Calu3 (cell line): ENCODE data around the gene MAVS. TPM values are rescaled to one million over a fixed set of nuclear protein-coding genes. Genes with fewer than 3 reads are reported as not detected.
"Not testable (repeated sequence)": the region's sequence is repeated elsewhere in the genome, so short reads cannot be mapped to it uniquely, and the experiment has no call there.

Experiments
- BruUV-seq: library from RNA; stranded (reverse); fragments of 400-500 nt; replicated peaks from 2 replicates; lab custom pipeline; 2021; lab: Mats Ljungman, UMichigan
- CTCF ChIA-PET: fragments of 300-600 bp; sonication (Branson Sonifier 250); formaldehyde crosslinking; loops from one replicate; lab custom pipeline; 2022; ENCODE audit warnings: antibody characterized with exemption; lab: Charles Lee
- DNase-seq: peaks from one replicate; pipeline ENCODE4 v3.0.0; 2022
- H3K27ac Mint-ChIP-seq: one replicate; pipeline ENCODE4 v1.8.0; 2022; ENCODE audit warnings: mixed read lengths; ENCODE audit not compliant: unreplicated experiment
- H3K27me3 Mint-ChIP-seq: one replicate; pipeline ENCODE4 v1.8.0; 2022; ENCODE audit warnings: mixed read lengths; ENCODE audit not compliant: unreplicated experiment
- H3K36me3 Mint-ChIP-seq: one replicate; pipeline ENCODE4 v1.8.0; 2022; ENCODE audit warnings: mild to moderate bottlenecking, moderate library complexity, mixed read lengths; ENCODE audit not compliant: insufficient read depth, unreplicated experiment
- H3K4me1 Mint-ChIP-seq: one replicate; pipeline ENCODE4 v1.8.0; 2022; ENCODE audit warnings: mild to moderate bottlenecking, low read depth, mixed read lengths; ENCODE audit not compliant: unreplicated experiment
- H3K4me3 Mint-ChIP-seq: one replicate; pipeline ENCODE4 v1.8.0; 2022; ENCODE audit warnings: mild to moderate bottlenecking, low read depth, moderate library complexity, mixed read lengths; ENCODE audit not compliant: unreplicated experiment
- H3K9me3 Mint-ChIP-seq: one replicate; pipeline ENCODE4 v1.8.0; 2022; ENCODE audit warnings: low read depth, mixed read lengths; ENCODE audit not compliant: unreplicated experiment
- CTCF ChIP-seq: fragments of 200-600 bp; IDR thresholded peaks from one replicate; pipeline ENCODE4 v1.8.0; 2022; ENCODE audit warnings: antibody characterized with exemption; ENCODE audit not compliant: unreplicated experiment
- intact Hi-C: fragments of 100-400 bp; cut with micrococcal nuclease; formaldehyde crosslinking; loops from one replicate; pipeline ENCODE4 v1.10.0; 2022; ENCODE audit not compliant: unreplicated experiment
- total RNA-seq: library from RNA; stranded (reverse); gene quantifications from 2 replicates; pipeline ENCODE4 v1.2.3, GENCODE V29; 2022

Gene MAVS
- total RNA-seq, 1 experiment from 2014 or later: 29.8 TPM

- no TSS peak for BruUV-seq
These were observed 44.6 kb downstream of the MAVS start for GRCh38 chr20:3890999-3891929.

GRCh38 chr20:3894796-3895195, 48.2 kb downstream of the MAVS start:
- no peaks in the 10 kb centered on the region for H3K27me3 Mint-ChIP-seq
- BruUV-seq: no TSS peak
- TF ChIP-seq CTCF: no peak
- intact Hi-C loops: loop anchor here (10.0 kb wide), 1 partner anchor 190 kb away; no protein-coding TSS in a partner anchor
- H3K36me3 Mint-ChIP-seq: peaks cover 36% of the 10 kb centered on the region
- H3K4me1 Mint-ChIP-seq: peaks cover 14% of the 10 kb centered on the region
- no peak overlapping the region for H3K27ac Mint-ChIP-seq
- H3K4me3 Mint-ChIP-seq: no peak overlapping the region
- CTCF ChIA-PET: no interaction called here
- DNase-seq: no peak
- H3K9me3 Mint-ChIP-seq: no peaks in the 10 kb centered on the region

More at GRCh38 chr20:3890999-3891929, 44.6 kb downstream of the MAVS start:
- CTCF ChIA-PET: interaction anchor here (0.7 kb wide), 1 partner anchor 9 kb away, joined by 3 read pairs; no protein-coding TSS in a partner anchor
- Mint-ChIP-seq H3K27ac (peak overlapping the region; percentile 95), H3K9me3 (no peaks in the 10 kb centered on the region), H3K27me3 (no peaks in the 10 kb centered on the region), H3K36me3 (peaks cover 51% of the 10 kb centered on the region), H3K4me3 (peak overlapping the region; percentile 98), H3K4me1 (peaks cover 12% of the 10 kb centered on the region)
- no peak for DNase-seq
- intact Hi-C loops: loop anchor here (10.0 kb wide), 1 partner anchor 194 kb away; no protein-coding TSS in a partner anchor
- TF ChIP-seq CTCF: no peak

DNA sequence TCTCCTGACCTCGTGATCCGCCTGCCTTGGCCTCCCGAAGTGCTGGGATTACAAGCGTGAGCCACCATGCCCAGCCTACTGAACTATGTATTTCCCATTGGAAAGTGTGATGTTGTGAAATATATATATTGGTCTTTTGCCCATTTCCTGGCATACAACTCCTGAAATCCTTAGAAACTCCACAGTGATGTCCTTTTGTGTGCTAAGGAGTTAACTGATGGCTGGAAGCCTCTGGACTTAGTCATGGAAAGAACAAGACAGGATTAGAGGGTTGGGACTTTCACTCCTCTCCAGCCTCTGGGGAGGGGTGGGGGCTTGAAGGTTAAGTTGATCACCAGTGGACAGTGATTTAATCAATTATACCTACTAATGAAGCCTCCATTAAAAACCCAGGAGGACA, 49.7 kb downstream of the MAVS start:
- CTCF ChIA-PET: no interaction called here
- BruUV-seq: no TSS peak
- Mint-ChIP-seq H3K27ac (no peak overlapping the region), H3K9me3 (no peaks in the 10 kb centered on the region), H3K4me3 (no peak overlapping the region), H3K4me1 (peaks cover 14% of the 10 kb centered on the region), H3K36me3 (peaks cover 21% of the 10 kb centered on the region), H3K27me3 (no peaks in the 10 kb centered on the region)
- no peak for TF ChIP-seq CTCF
- DNase-seq: no peak
- intact Hi-C loops: loop anchor here (10.0 kb wide), 1 partner anchor 188 kb away; no protein-coding TSS in a partner anchor

DNA sequence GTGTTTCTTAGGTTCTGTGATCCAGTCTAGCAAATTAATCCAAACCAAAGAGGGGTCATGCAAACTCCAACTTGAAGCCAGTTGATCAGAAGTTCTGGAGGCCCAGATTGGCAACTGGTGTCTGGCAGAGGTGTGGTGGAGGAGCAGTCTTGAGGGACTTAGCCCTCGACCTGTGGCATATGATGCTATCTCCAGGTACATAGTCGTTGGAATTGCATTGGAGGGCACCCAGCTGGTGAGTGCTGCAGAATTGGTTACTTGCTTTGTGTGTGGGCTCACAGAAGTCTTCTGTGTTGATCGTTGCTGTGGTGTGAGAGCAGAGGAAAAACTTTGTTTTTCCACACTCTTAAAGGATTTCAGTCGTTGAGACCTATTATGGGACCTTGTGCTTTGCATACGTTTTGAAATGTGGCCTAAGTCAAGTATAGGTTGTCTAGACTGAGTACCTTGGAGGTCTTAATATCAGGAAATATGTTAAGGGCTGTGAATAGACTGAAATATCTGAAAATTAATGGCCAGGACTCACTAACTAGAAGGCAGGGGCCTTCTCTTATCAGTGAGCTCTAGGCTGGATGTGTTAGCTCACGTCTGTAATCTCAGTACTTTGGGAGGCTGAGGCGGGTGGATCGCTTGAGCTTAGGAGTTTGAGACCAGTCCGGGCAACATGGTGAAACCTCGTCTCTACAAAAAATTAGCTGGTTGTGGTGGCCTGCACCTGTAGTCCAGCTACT, 50.4 kb downstream of the MAVS start:
- peak overlapping the region; percentile 13 for H3K4me3 Mint-ChIP-seq
- intact Hi-C loops: loop anchor here (10.0 kb wide), 1 partner anchor 188 kb away; no protein-coding TSS in a partner anchor

GRCh38 chr20:3898181-3898580, 51.5 kb downstream of the MAVS start:
- DNase-seq, H3K9me3 Mint-ChIP-seq, H3K27ac Mint-ChIP-seq, H3K4me3 Mint-ChIP-seq, BruUV-seq, H3K27me3 Mint-ChIP-seq, CTCF ChIA-PET: not testable (repeated sequence)
- Mint-ChIP-seq H3K36me3 (peaks cover 12% of the 10 kb centered on the region), H3K4me1 (peaks cover 24% of the 10 kb centered on the region)
- intact Hi-C loops: loop anchor here (10.0 kb wide), 1 partner anchor 187 kb away; no protein-coding TSS in a partner anchor

More for the DNA sequence above, 50.4 kb downstream of the MAVS start:
- H3K4me1 Mint-ChIP-seq: peaks cover 21% of the 10 kb centered on the region
- BruUV-seq: no TSS peak
- TF ChIP-seq CTCF: no peak
- no peak for DNase-seq
- CTCF ChIA-PET: interaction anchor here (0.6 kb wide), 1 partner anchor 101 kb away, joined by 3 read pairs; no protein-coding TSS in a partner anchor
- no peaks in the 10 kb centered on the region for H3K27me3 Mint-ChIP-seq
- no peaks in the 10 kb centered on the region for H3K9me3 Mint-ChIP-seq
- H3K27ac Mint-ChIP-seq: no peak overlapping the region
- H3K36me3 Mint-ChIP-seq: peaks cover 13% of the 10 kb centered on the region
